H1 (cell line): Measurements from ENCODE around the gene MPIG6B. TPM values are rescaled to one million over a fixed set of nuclear protein-coding genes. Genes with fewer than 3 reads are reported as not detected.

ENCODE experiments used
- CHD2 ChIP-seq: IDR thresholded peaks from 2 replicates; pipeline ENCODE4 v1.6.1; 2012; ENCODE audit warnings: low read length, improper control_type of control experiment
- CHD7 ChIP-seq: fragments of 300-600 bp; sonication (generic); IDR thresholded peaks from 2 replicates; pipeline ENCODE4 v1.7.1; 2012; ENCODE audit warnings: low read length, moderate library complexity, mild to moderate bottlenecking, inconsistent platforms; ENCODE audit not compliant: insufficient replicate concordance
- CTBP2 ChIP-seq: IDR thresholded peaks from 2 replicates; pipeline ENCODE4 v1.7.0; 2011; ENCODE audit warnings: borderline replicate concordance, mild to moderate bottlenecking, moderate library complexity, mixed read lengths, low read length; ENCODE audit not compliant: insufficient read depth, insufficient read length
- GABPA ChIP-seq: IDR thresholded peaks from 2 replicates; pipeline ENCODE4 v1.6.1; 2011; ENCODE audit warnings: mild to moderate bottlenecking, low read length, moderate library complexity, borderline replicate concordance; ENCODE audit not compliant: insufficient read depth
- JUND ChIP-seq: IDR thresholded peaks from 2 replicates; pipeline ENCODE4 v1.6.1; 2011; ENCODE audit warnings: mild to moderate bottlenecking, improper control_type of control experiment, low read length
- RAD21 ChIP-seq, 2 experiments: IDR thresholded peaks in 1 of 2; conservative IDR thresholded peaks in 1 of 2; 2 replicates each; pipeline ENCODE4 v1.6.1; 2011; ENCODE audit warnings: low read depth in 2 of 2, low read length in 2 of 2, improper control_type of control experiment in 1 of 2, inconsistent platforms in 1 of 2, mild to moderate bottlenecking in 1 of 2, moderate library complexity in 1 of 2
- SIX5 ChIP-seq: IDR thresholded peaks from 2 replicates; pipeline ENCODE4 v1.6.1; 2011; ENCODE audit warnings: mild to moderate bottlenecking, low read depth, low read length
- TBP ChIP-seq: IDR thresholded peaks from 2 replicates; pipeline ENCODE4 v1.6.1; 2011; ENCODE audit warnings: low read depth, low read length, improper control_type of control experiment
- polyA plus RNA-seq, 7 experiments: library from polyadenylated mRNA; depleted of rRNA in 3 of 7; stranded (reverse) in 5 of 7; unstranded in 2 of 7; fragments of >200 nt in 5 of 7; fragments of 200-250 nt in 2 of 7; gene quantifications; 1 replicate in 5 of 7; 2 replicates in 1 of 7; 4 replicates in 1 of 7; pipeline versions ENCODE4 v1.2.1 to v1.2.3, GENCODE V29; 2011 to 2013; ENCODE audit warnings: missing spikeins in 2 of 7, mixed read lengths in 2 of 7
- total RNA-seq: library from RNA; stranded (reverse); fragmentation: NEBNext Ultra II Directional; extraction: Animal tissue kit (Norgen Biotek cat#: 25700); gene quantifications from 2 replicates; pipeline ENCODE4 v1.2.1, GENCODE V29; 2021

Gene MPIG6B
- total and polyA plus RNA-seq, 2 of the 8 experiments (the other 6 are each of a cell fraction or from before 2014, with no cell fraction given): 0.18 TPM; not detected in 1

GRCh38 chr6:31691564-31692108, 31.5 kb upstream of the MPIG6B start (continued):
- TF ChIP-seq CHD7 (no peak), RAD21 (IDR thresholded peaks at IDR 0.05 in 1 of 2, conservative IDR thresholded peaks at IDR 0.05 in 1 of 2; ENCODE audit: low read depth in 2 of 2, low read length in 2 of 2) (no peak), SIX5 (no peak), JUND (no peak), TBP (no peak), CTBP2 (no peak), GABPA (no peak), CHD2 (no peak)
